ENCODE data around the gene PRPF6. TPM values are rescaled to one million over a fixed set of nuclear protein-coding genes. Genes with fewer than 3 reads are reported as not detected.

The PRPF6 gene
- total RNA-seq, 6 donors from 2014 or later = 60.5 to 113 (median 68.0) TPM

DNA sequence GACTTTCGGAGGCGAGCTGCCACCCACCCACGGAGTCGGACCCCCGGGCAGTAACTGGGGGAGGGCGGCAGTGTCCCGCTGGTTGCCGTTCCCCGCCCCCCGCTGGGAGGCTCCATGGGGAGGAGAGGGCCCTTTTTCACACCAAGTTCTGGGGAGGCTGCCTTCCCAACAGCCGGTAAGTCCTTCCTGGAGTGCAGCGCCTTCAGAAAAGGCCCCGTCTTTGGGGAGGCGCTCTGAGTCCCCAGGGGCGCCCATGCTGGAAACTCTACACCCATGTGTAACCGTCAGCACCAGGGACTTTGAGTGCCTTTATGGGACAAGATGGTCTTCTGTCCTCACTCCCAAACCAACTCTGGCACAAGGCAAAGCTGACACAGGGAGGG lies 68.9 kb downstream of the PRPF6 start:
- Histone ChIP-seq H3K27ac (peak overlapping the region; percentile 81 to 90 (median 88)), H3K27me3 (peaks cover 0 to 33% (median 13%) of the 10 kb centered on the region in 4 donors), H3K4me1 (peaks cover 15 to 62% (median 38%) of the 10 kb centered on the region in 4 donors)

DNA sequence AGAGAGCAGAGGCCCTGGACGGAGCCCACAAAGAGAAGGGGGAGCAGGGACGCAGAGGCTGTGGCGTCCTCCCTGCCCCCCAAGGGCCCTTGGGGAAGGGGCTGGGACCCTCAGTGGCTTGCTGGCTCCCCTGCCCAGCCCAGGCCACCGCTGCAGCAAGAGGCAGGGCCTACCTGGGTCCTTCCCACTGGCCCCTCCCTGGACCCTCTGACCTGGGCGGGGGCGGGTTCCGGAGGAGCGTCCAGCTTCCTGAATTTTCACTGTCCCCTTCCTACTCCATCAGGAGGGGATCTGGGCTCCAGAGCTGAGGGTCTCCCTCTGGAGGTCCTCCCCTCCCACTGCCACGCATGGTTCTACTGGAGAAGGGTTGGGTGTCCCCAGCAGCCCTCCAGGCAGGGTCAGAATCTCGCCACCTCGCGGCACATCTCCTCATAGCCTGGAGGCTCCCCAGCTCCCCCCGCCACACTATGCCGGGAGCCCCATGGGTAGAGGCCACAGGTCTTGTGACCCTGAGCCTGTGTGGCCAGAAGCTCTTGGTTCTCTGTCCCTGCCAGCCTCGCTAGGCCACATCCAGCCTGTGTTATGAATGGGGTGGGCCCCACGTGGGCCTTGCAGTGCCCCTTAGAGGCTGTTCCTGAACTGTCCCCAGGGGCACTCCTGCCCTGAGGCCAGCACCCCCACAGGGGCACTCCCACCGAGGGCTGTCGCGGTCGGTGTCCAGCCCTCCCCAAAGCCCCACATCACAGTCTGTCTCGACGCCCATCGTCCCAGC lies 69.5 kb downstream of the PRPF6 start:
- Histone ChIP-seq H3K27ac (peak overlapping the region; percentile 81 to 90 (median 88)), H3K36me3 (peaks cover 0 to 17% (median 7%) of the 10 kb centered on the region in 4 donors), H3K4me3 (peak overlapping the region in 3 of 4 donors; percentile 40 to 66 (median 52)), H3K9me3 (no peaks in the 10 kb centered on the region), H3K27me3 (peaks cover 0 to 33% (median 13%) of the 10 kb centered on the region in 4 donors), H3K4me1 (peaks cover 21 to 62% (median 42%) of the 10 kb centered on the region in 4 donors)
- DNase-seq (peak in 1 of 2 donors; percentile 62), ATAC-seq (ENCODE audit: low FRiP score in 2 of 2) (no peak)
- TF ChIP-seq POLR2AphosphoS5 (IDR thresholded peaks at IDR 0.05) = no peak
- TF ChIP-seq, protein P1, sequence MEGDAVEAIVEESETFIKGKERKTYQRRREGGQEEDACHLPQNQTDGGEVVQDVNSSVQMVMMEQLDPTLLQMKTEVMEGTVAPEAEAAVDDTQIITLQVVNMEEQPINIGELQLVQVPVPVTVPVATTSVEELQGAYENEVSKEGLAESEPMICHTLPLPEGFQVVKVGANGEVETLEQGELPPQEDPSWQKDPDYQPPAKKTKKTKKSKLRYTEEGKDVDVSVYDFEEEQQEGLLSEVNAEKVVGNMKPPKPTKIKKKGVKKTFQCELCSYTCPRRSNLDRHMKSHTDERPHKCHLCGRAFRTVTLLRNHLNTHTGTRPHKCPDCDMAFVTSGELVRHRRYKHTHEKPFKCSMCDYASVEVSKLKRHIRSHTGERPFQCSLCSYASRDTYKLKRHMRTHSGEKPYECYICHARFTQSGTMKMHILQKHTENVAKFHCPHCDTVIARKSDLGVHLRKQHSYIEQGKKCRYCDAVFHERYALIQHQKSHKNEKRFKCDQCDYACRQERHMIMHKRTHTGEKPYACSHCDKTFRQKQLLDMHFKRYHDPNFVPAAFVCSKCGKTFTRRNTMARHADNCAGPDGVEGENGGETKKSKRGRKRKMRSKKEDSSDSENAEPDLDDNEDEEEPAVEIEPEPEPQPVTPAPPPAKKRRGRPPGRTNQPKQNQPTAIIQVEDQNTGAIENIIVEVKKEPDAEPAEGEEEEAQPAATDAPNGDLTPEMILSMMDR (IDR thresholded peaks at IDR 0.05) = peak in 2 of 6 experiments; percentile 13 to 15
- 56 to 71% methylated on average over 7 to 22 of the region's 23 CpGs for WGBS, 2 donors

More for the DNA sequence above, 68.9 kb downstream of the PRPF6 start:
- peak overlapping the region; percentile 20 to 66 (median 46) for H3K4me3 ChIP-seq
- no peak for DNase-seq
- ATAC-seq (ENCODE audit: low FRiP score in 2 of 2) = no peak
- peaks cover 0 to 17% (median 7%) of the 10 kb centered on the region in 4 donors for H3K36me3 ChIP-seq
- WGBS, 2 donors = 9% methylated on average over 14 of the region's 16 CpGs; no CpG with 5 or more reads in 1 of the 2 donors
- no peak for TF ChIP-seq EP300 (IDR thresholded peaks at IDR 0.05)
- TF ChIP-seq POLR2AphosphoS5 (IDR thresholded peaks at IDR 0.05) = no peak
- no peak for TF ChIP-seq POLR2A (IDR thresholded peaks at IDR 0.05)
- TF ChIP-seq, protein P1 (IDR thresholded peaks at IDR 0.05) = no peak
- no peaks in the 10 kb centered on the region for H3K9me3 ChIP-seq

DNA sequence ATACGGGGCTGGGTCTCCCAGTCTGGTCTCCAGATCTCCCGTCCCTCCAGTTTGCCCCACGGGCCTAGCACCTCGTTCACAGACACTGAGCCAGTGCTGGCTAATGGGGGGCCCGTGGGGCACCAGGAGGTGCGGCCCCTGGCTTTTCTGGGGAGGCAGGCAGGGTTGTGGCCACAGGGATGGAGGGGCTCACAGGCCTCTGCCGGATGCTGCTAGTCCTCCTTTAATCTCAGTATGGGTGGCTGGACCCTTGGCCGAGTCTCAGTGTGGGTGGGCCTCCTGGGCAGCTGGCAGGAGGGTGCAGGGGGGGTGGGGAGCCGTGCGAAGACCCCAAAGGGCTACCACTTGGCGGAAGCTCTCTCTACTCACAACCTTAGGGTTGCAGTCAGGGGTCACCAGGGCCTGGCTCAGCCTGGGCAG lies 70.1 kb downstream of the PRPF6 start:
- Histone ChIP-seq H3K4me1 (peaks cover 24 to 68% (median 47%) of the 10 kb centered on the region in 4 donors), H3K27me3 (peaks cover 0 to 33% (median 13%) of the 10 kb centered on the region in 4 donors), H3K27ac (peak overlapping the region; percentile 81 to 90 (median 88)), H3K9me3 (no peaks in the 10 kb centered on the region), H3K4me3 (peak overlapping the region in 2 of 4 donors; percentile 40 to 66), H3K36me3 (peaks cover 0 to 17% (median 7%) of the 10 kb centered on the region in 4 donors)
- no peak for TF ChIP-seq EP300 (IDR thresholded peaks at IDR 0.05)
- no peak for TF ChIP-seq POLR2A (IDR thresholded peaks at IDR 0.05)
- TF ChIP-seq, protein P1 (IDR thresholded peaks at IDR 0.05) = no peak
- TF ChIP-seq POLR2AphosphoS5 (IDR thresholded peaks at IDR 0.05) = no peak
- DNase-seq = peak in 1 of 2 donors; percentile 57
- ATAC-seq (ENCODE audit: low FRiP score in 2 of 2) = no peak
- 79 to 100% methylated on average over 1 to 11 of the region's 11 CpGs for WGBS, 2 donors

DNA sequence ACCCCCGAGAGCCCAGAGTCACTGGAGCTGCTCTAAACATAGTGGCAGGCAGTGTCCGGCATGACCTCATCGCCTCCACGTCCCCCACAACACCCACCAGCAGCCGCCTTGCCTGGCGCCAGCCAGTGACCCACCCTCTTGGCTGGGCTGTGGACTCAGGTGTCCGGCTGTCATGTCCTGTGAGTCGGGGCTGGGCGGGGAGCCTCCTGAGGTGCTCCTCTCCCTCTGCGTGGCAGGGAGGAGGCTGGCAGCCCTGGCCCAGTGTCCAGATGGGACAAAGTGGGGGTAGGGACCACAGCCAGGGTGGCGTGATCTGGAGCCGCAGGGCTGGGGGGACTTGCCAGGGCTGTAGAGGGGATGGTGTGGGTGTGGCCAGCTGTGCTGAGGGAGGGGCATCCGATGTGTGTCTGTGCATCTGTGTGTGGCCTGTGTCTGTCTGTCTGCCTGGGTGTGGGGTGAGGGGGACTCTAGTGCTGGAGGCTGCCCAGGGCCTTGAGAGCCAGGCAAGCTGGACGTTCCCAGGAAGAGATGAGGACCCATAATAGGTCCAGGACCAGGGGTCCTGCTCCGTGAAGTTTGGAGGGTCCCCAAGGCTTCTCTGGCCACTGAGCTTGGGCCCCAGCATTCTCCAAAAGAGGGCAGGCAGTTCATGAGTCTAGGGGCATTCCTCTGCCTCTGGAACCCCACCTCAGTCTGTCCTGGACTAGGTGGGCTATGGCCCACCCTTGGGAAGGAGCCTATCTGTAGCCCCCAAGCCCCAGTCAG lies 70.8 kb downstream of the PRPF6 start:
- H3K36me3 ChIP-seq = peaks cover 0 to 14% (median 6%) of the 10 kb centered on the region in 4 donors
- peak overlapping the region in 1 of 4 donors; percentile 66 for H3K4me3 ChIP-seq
- ATAC-seq (ENCODE audit: low FRiP score in 2 of 2) (peak in 1 of 2 donors; percentile 54), DNase-seq (peak; percentile 72 to 84)
- H3K9me3 ChIP-seq = no peaks in the 10 kb centered on the region
- TF ChIP-seq POLR2AphosphoS5 (IDR thresholded peaks at IDR 0.05) = peak; percentile 62 to 83
- TF ChIP-seq, protein P1 (IDR thresholded peaks at IDR 0.05) = no peak
- TF ChIP-seq EP300 (IDR thresholded peaks at IDR 0.05) = peak in 2 of 4 donors; percentile 16 to 75
- TF ChIP-seq POLR2A (IDR thresholded peaks at IDR 0.05) = peak in 1 of 4 donors; percentile 44
- H3K4me1 ChIP-seq = peaks cover 31 to 75% (median 54%) of the 10 kb centered on the region in 4 donors
- 60 to 73% methylated on average over 1 to 13 of the region's 15 CpGs for WGBS, 2 donors
- H3K27ac ChIP-seq = peak overlapping the region; percentile 88 to 93 (median 90)
- peaks cover 0 to 33% (median 13%) of the 10 kb centered on the region in 4 donors for H3K27me3 ChIP-seq

Data from upper lobe of left lung (tissue), 6 donors.